DND-41 (cell line): ENCODE data around the gene LGALS9C.
"Not testable (repeated sequence)": the region's sequence is repeated elsewhere in the genome, so short reads cannot be mapped to it uniquely, and the experiment has no call there.

Experiments
- ATAC-seq: fragments of 200-7000 bp; cut with Tn5 transposase; 3 replicates; pipeline ENCODE4 v1.9.1; 2021; ENCODE audit warnings: low read depth; ENCODE audit not compliant: insufficient read depth
- DNase-seq: peaks from one replicate; pipeline ENCODE4 v3.0.0-alpha.2; 2020
- H2AFZ ChIP-seq: 2 replicates; pipeline ENCODE4 v1.6.0; 2012; ENCODE audit warnings: low read depth, low read length
- H3K27ac ChIP-seq: 2 replicates; pipeline ENCODE4 v1.5.1; 2012; ENCODE audit warnings: low read length, inconsistent platforms
- H3K27me3 ChIP-seq: fragments of 200-600 bp; sonication (generic); 2 replicates; pipeline ENCODE4 v1.6.0; 2012; ENCODE audit warnings: low read length, mild to moderate bottlenecking, inconsistent platforms; ENCODE audit not compliant: insufficient read depth, poor library complexity
- H3K36me3 ChIP-seq: 2 replicates; pipeline ENCODE4 v1.5.1; 2012; ENCODE audit warnings: low read length, inconsistent platforms; ENCODE audit not compliant: insufficient read depth
- H3K4me1 ChIP-seq: 2 replicates; pipeline ENCODE4 v1.5.1; 2012; ENCODE audit warnings: mild to moderate bottlenecking, low read length; ENCODE audit not compliant: insufficient read depth
- H3K4me2 ChIP-seq: 2 replicates; pipeline ENCODE4 v1.6.0; 2012; ENCODE audit warnings: mild to moderate bottlenecking, moderate library complexity, low read length, inconsistent platforms; ENCODE audit not compliant: insufficient read depth
- H3K4me3 ChIP-seq, 2 experiments: fragments of 200-600 bp in 1 of 2; shearing (Covaris generic) in 1 of 2; 2 replicates each; pipeline ENCODE4 v1.5.1; 2012 to 2016; ENCODE audit warnings: inconsistent platforms in 2 of 2, low read length in 2 of 2, mild to moderate bottlenecking in 2 of 2, low read depth in 1 of 2, moderate library complexity in 1 of 2
- H3K79me2 ChIP-seq: 2 replicates; pipeline ENCODE4 v1.6.0; 2012; ENCODE audit warnings: low read length, inconsistent platforms; ENCODE audit not compliant: insufficient read depth
- H3K9ac ChIP-seq: 2 replicates; pipeline ENCODE4 v1.6.0; 2012; ENCODE audit warnings: low read depth, mild to moderate bottlenecking, inconsistent platforms, low read length, moderate library complexity
- H3K9me3 ChIP-seq: 2 replicates; pipeline ENCODE4 v1.5.1; 2012; ENCODE audit warnings: low read length, moderate library complexity, mild to moderate bottlenecking, inconsistent platforms; ENCODE audit not compliant: insufficient read depth, severe bottlenecking
- H4K20me1 ChIP-seq: 2 replicates; pipeline ENCODE4 v1.6.0; 2012; ENCODE audit warnings: low read length; ENCODE audit not compliant: insufficient read depth

Gene LGALS9C

GRCh38 chr17:18449833-18450232 is 26.8 kb upstream of the LGALS9C start:
- H3K4me3 ChIP-seq, H3K27me3 ChIP-seq, H4K20me1 ChIP-seq, H3K4me1 ChIP-seq, H3K79me2 ChIP-seq, H3K36me3 ChIP-seq, H3K27ac ChIP-seq, DNase-seq, H2AFZ ChIP-seq, H3K9ac ChIP-seq, H3K4me2 ChIP-seq, ATAC-seq, H3K9me3 ChIP-seq: not testable (repeated sequence)

- not testable (repeated sequence) for ATAC-seq, H3K27ac ChIP-seq, H3K4me2 ChIP-seq, H3K9me3 ChIP-seq, H3K4me3 ChIP-seq, H3K27me3 ChIP-seq, H2AFZ ChIP-seq, H3K79me2 ChIP-seq, H3K36me3 ChIP-seq, H4K20me1 ChIP-seq, DNase-seq, H3K4me1 ChIP-seq, H3K9ac ChIP-seq
Measured at GRCh38 chr17:18450998-18451397, 25.6 kb upstream of the LGALS9C start.

- ATAC-seq, H3K9me3 ChIP-seq, H3K27me3 ChIP-seq, H3K79me2 ChIP-seq, H3K36me3 ChIP-seq, H2AFZ ChIP-seq, DNase-seq, H3K4me3 ChIP-seq, H3K4me2 ChIP-seq, H3K27ac ChIP-seq, H3K9ac ChIP-seq, H3K4me1 ChIP-seq, H4K20me1 ChIP-seq: not testable (repeated sequence)
Measured at GRCh38 chr17:18451969-18452368, 24.6 kb upstream of the LGALS9C start.

- H3K9ac ChIP-seq, H3K27ac ChIP-seq: not testable (repeated sequence)
Measured at GRCh38 chr17:18459035-18459434, 17.6 kb upstream of the LGALS9C start.

GRCh38 chr17:18463831-18464502 is 12.6 kb upstream of the LGALS9C start:
- not testable (repeated sequence) for H3K4me3 ChIP-seq, H2AFZ ChIP-seq, H3K79me2 ChIP-seq, H3K9me3 ChIP-seq, H3K9ac ChIP-seq, DNase-seq, H4K20me1 ChIP-seq, H3K36me3 ChIP-seq, H3K27ac ChIP-seq, H3K27me3 ChIP-seq, H3K4me2 ChIP-seq, H3K4me1 ChIP-seq, ATAC-seq

More at GRCh38 chr17:18459035-18459434, 17.6 kb upstream of the LGALS9C start:
- not testable (repeated sequence) for H3K4me2 ChIP-seq, H3K36me3 ChIP-seq, H3K4me1 ChIP-seq, H3K4me3 ChIP-seq, H2AFZ ChIP-seq, ATAC-seq, H4K20me1 ChIP-seq, DNase-seq, H3K27me3 ChIP-seq, H3K79me2 ChIP-seq, H3K9me3 ChIP-seq

GRCh38 chr17:18466250-18466983 is 10.2 kb upstream of the LGALS9C start:
- H3K4me3 ChIP-seq, H3K27ac ChIP-seq, H2AFZ ChIP-seq, H3K9ac ChIP-seq, H3K4me2 ChIP-seq, H3K27me3 ChIP-seq, DNase-seq, H3K36me3 ChIP-seq, H3K9me3 ChIP-seq, H4K20me1 ChIP-seq, H3K4me1 ChIP-seq, ATAC-seq, H3K79me2 ChIP-seq: not testable (repeated sequence)

GRCh38 chr17:18467001-18467400 is 9.6 kb upstream of the LGALS9C start:
- H3K4me3 ChIP-seq, H3K9ac ChIP-seq, H3K36me3 ChIP-seq, H3K9me3 ChIP-seq, H3K4me2 ChIP-seq, H4K20me1 ChIP-seq, H3K79me2 ChIP-seq, H3K27ac ChIP-seq, H2AFZ ChIP-seq, DNase-seq, H3K27me3 ChIP-seq, ATAC-seq, H3K4me1 ChIP-seq: not testable (repeated sequence)

- H3K4me1 ChIP-seq, H3K4me2 ChIP-seq, DNase-seq, H4K20me1 ChIP-seq, H3K27ac ChIP-seq, H2AFZ ChIP-seq, H3K4me3 ChIP-seq, ATAC-seq, H3K36me3 ChIP-seq, H3K9ac ChIP-seq, H3K27me3 ChIP-seq, H3K9me3 ChIP-seq, H3K79me2 ChIP-seq: not testable (repeated sequence)
Measured at GRCh38 chr17:18468472-18469171, 8.0 kb upstream of the LGALS9C start.
